Superior temporal gyrus (tissue), 1 donor: ENCODE data around the gene CCDC71.

ENCODE experiments used
- DNase-seq: peaks from one replicate; pipeline ENCODE4 v3.0.0-alpha.2; 2016; ENCODE audit errors: extremely low spot score

Gene CCDC71

DNA sequence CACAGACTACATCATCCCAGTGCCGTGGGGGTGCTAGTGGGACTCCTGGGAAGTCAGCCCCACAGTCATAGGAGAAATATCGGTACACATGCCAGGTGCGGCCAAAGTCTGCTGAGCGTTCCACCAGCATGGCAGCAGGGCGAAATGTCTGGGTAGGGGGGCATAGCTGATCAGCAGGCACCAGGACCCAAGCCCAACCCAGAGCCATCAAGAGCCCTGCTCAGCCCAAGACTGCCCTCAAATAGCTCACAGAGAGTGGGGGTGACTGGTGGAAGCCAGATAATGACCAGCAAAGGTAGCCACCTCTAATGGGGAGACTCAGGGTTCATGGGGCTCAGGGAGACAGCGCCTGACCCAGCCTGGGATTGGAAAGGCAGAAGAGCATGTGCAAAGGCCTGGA lies 34.6 kb downstream of the CCDC71 start:
- no peak for DNase-seq

DNA sequence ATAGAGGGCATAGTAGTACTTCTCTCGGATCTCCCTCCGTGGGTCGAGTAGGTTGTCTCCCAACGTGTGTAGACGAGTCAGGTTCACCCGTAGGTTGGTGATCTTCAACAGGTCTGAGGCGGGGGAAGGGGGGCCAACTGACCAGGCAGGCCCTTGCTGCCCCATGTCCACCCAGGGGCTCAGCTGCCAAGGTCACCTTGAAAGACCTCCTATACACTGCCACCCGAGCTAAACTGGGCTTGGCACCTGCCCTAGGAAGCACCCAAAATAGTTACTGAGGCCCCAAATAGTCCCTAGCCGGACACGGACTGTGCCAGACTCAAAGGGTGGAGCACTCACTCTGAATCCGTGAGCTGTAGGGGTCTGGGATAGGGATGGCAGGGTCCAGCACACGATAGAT lies 35.1 kb downstream of the CCDC71 start:
- no peak for DNase-seq

DNA sequence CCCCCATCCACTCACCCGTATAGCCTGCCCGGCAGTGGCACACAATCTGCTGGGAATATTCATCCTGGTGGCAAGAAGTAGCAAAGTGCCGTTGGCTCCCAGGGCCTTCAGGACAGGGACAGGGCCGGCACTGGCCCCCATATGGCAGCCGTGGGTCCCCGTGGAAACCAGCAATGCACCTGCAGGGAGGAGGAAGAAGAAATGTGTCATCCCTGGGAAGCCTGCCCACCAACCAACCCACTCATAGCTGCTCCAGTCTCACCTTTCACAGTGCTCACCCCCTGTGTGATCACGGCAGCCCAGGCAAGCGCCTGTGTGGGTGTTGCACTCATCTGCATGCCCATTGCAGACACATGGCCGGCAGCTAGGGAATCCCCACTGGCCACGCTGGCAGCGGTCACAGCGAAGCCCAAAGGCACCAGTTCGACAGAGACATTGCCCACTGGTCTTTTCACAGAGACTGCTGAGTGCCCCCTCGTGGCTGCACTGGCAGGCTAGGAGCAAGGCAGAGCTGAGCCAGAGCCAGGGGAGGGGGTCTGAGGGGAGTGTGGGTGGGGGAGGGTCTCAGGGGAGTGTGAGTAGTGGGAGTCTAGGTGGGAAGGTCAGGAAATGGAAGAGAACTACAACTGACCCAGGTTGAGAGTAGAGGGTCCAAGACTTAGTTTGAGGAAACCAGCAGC lies 41.0 kb downstream of the CCDC71 start:
- DNase-seq = peak; percentile 19

DNA sequence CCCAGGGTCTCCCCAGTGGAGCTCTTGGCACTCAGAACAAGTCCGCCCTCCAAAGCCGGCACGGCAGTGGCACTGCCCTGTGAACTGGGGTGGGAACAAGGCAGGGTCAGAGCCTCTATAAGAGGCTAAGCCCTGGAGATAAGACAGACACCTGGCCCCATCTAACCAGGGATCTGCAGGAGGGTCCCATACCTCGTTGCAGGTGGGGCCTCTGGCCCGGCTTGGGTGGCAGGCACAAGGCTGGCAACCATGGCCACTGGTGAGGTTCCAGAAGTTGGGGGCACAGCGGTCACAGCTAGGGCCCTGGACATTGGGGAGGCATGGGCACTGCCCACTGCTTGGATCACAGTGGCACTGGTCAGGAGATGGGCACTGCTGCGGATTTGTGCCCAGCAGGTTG lies 41.9 kb downstream of the CCDC71 start:
- no peak for DNase-seq

- DNase-seq = no peak
These were observed 42.4 kb downstream of the CCDC71 start for GRCh38 chr3:49123687-49124086.

DNA sequence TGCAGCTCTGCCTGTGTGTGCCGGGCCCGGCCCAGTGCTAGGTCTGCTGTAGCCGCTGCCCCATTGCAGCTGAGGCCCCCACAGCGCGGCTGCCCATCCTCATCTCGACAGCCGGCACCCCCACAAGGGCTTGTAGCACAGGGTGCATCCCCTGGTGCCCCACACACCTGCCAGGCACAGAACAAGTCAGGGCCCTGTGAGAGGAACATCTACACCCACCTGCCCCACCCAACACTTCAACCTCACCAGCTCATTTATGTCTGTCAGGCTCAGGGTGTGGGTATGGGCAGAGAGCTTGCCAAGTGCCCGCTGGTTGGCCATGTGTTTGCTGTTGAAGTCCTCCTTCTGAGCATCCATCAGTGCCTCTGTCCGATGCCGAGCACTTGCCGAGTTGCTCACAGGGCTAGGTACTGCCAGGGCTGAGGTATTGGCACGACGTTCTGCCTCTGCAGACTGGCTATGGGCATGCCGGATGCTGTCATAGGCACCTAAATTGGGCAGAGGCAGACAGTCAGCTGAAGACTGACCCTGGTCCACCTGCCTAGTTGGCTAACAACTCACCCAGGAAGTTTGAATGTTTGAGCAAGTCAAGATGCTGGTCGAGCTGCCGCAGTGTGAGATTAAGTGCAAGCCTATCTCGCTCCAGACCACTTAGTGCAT lies 43.1 kb downstream of the CCDC71 start:
- no peak for DNase-seq

DNA sequence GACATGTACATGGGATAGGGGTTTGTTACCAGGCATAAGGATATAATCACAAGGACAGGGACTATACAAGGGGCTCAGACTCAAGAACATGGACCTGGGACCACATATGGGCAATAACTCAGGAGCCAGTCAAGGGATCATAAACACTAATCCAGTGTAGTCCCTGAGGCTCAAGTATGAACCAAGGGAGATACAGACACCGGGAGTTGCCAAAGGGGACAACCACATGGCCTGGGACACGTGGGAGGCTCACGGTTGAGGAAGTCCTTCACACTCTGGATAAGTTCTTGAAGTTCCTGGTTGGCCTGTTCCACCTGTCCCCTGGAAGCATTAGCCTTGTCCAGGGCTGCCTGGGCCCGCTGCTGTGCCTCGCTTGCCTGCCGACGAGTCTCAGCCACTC lies 43.7 kb downstream of the CCDC71 start:
- DNase-seq = no peak

- no peak for DNase-seq
These were observed 44.1 kb downstream of the CCDC71 start for GRCh38 chr3:49122022-49122421.

- DNase-seq = no peak
These were observed 44.9 kb downstream of the CCDC71 start for GRCh38 chr3:49121132-49121736.

GRCh38 chr3:49120438-49121131 lies 45.5 kb downstream of the CCDC71 start, which contains the start of gene USP19:
USP19 (minus strand) TSS chr3:49120823; CDS start chr3:49119145, 1,678 bp downstream.
- DNase-seq = peak; percentile 97

DNA sequence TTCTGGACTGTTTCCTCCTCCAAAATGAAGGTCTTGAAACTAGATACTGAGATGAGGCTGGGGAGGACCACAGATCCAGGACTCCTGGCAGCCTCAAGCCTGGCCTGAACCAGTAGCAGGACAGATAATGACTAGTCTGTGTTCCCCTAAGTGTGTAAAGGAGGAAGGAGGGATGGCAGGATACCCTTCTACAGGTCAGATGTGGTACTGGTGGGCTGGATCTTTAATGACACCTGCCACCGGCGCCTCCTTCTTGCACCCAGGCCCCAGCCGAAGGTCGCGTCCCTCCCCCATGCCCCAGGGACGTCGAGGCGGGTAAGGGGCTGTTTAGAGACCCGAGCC lies 46.1 kb downstream of the CCDC71 start:
- no peak for DNase-seq

- no peak for DNase-seq
These were observed 46.7 kb downstream of the CCDC71 start for GRCh38 chr3:49119439-49119838.

- no peak for DNase-seq
These were observed 47.1 kb downstream of the CCDC71 start for GRCh38 chr3:49119036-49119435.
